BE2C (cell line): ENCODE results near the gene RNF225.
A peak's percentile ranks its signal among the peaks of the same experiment; 100 is the strongest.
"Not testable (repeated sequence)": the region's sequence is repeated elsewhere in the genome, so short reads cannot be mapped to it uniquely, and the experiment has no call there.

Experiments
- DNase-seq: peaks from one replicate; pipeline ENCODE4 v3.0.0-alpha.2; 2020
- H3K27me3 ChIP-seq: fragments of 250-450 bp; sonication (Bioruptor Pico); 2 replicates; pipeline ENCODE4 v1.5.1; 2020; ENCODE audit warnings: mild to moderate bottlenecking
- H3K36me3 ChIP-seq: fragments of 250-450 bp; sonication (Bioruptor Pico); 2 replicates; pipeline ENCODE4 v1.5.1; 2020; ENCODE audit warnings: mild to moderate bottlenecking
- H3K4me1 ChIP-seq: fragments of 250-450 bp; sonication (Bioruptor Pico); 2 replicates; pipeline ENCODE4 v1.5.1; 2020
- H3K4me3 ChIP-seq: 2 replicates; pipeline ENCODE4 v1.5.1; 2011; ENCODE audit warnings: low read depth, low read length
- H3K9me3 ChIP-seq: fragments of 250-450 bp; sonication (Bioruptor Pico); 2 replicates; pipeline ENCODE4 v1.5.1; 2020
- TF ChIP-seq, protein P1 (sequence below): IDR thresholded peaks from 2 replicates; pipeline ENCODE4 v1.5.1; 2012; ENCODE audit warnings: mild to moderate bottlenecking, low read depth, low read length

RNF225 gene

DNA sequence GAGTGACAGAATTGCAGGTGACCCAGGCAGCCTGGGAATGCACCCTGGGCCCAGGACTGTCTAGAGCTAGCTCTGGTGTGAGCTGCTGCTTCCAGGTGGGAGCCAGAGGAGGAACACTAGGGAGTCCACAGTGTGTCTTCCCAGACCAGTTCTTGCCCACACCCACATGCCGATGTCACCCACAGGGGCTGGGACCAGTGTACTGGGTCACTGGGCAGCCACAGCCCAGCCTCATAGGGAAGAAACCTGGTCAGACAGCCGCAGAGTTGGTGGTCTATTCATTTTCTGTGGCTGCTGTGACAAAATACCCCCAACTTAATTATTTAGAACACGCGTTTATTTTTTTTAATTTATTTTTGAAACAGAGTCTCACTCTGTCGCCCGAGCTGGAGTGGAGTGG lies 3.1 kb downstream of the RNF225 start:
- Histone ChIP-seq H3K4me3 (no peak overlapping the region), H3K36me3 (peaks cover 26% of the 10 kb centered on the region)
- no peak for DNase-seq

DNA sequence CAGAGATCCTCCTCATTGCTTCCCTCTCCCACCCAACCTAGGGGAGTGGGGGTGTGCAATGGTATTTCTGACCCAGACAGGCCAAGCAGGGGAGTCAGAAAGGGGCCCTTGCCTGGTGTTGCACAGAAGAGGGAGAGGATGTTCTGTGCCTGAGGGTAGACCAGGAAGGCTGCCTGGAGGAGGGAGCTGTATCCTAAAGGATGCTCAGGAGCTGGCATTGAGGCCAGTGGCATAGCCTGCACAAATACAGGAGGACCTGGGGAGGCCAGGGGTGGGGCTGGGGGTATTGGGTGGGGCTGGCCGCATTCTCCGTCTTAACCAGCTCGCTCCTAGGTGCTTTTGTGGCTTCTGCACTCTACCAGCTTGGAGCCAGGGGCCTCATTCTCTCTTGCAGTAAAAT lies 4.4 kb downstream of the RNF225 start:
- Histone ChIP-seq H3K4me1 (peaks cover 3% of the 10 kb centered on the region; the same call in 1 of the 2 replicates), H3K9me3 (no peaks in the 10 kb centered on the region), H3K36me3 (peaks cover 12% of the 10 kb centered on the region), H3K27me3 (no peaks in the 10 kb centered on the region; the same call in 1 of the 2 replicates), H3K4me3 (no peak overlapping the region)
- DNase-seq = no peak
- TF ChIP-seq, protein P1, sequence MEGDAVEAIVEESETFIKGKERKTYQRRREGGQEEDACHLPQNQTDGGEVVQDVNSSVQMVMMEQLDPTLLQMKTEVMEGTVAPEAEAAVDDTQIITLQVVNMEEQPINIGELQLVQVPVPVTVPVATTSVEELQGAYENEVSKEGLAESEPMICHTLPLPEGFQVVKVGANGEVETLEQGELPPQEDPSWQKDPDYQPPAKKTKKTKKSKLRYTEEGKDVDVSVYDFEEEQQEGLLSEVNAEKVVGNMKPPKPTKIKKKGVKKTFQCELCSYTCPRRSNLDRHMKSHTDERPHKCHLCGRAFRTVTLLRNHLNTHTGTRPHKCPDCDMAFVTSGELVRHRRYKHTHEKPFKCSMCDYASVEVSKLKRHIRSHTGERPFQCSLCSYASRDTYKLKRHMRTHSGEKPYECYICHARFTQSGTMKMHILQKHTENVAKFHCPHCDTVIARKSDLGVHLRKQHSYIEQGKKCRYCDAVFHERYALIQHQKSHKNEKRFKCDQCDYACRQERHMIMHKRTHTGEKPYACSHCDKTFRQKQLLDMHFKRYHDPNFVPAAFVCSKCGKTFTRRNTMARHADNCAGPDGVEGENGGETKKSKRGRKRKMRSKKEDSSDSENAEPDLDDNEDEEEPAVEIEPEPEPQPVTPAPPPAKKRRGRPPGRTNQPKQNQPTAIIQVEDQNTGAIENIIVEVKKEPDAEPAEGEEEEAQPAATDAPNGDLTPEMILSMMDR = no peak

More for the DNA sequence above, 3.1 kb downstream of the RNF225 start:
- H3K4me1 ChIP-seq = peaks cover 3% of the 10 kb centered on the region; the same call in 1 of the 2 replicates
- no peaks in the 10 kb centered on the region; the same call in 1 of the 2 replicates for H3K27me3 ChIP-seq
- TF ChIP-seq, protein P1 = no peak
- no peaks in the 10 kb centered on the region for H3K9me3 ChIP-seq

DNA sequence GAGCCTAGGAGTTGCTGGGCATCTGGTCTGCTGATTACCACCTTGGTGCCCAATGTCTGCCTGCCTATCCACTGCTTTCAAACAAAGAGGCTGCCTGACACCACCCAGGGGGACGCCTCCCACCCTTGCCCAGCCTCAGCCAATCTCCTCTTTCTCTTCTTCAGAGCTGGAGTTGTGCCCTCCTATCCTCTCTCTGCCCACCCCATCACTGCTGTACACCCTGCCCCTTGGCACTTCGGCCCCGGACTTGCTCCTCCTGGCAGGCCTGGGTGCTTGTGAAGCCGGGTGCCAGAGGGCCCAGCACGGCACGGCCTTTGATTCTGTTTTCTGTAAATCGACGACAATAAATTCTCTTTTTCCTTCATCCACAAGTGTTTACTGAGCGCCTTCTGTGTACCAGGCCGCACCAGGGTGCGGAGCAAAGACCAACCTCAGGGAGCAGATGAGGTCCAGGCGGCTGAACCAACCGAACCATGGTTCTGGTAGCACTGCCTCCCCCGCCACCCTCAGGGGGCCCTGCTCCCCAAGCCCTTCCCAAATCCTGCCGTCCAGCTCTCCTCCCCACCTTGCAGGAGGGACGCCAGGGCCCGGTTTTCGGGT lies 5.0 kb downstream of the RNF225 start:
- Histone ChIP-seq H3K36me3 (peaks cover 7% of the 10 kb centered on the region), H3K9me3 (no peaks in the 10 kb centered on the region), H3K4me1 (peaks cover 3% of the 10 kb centered on the region; the same call in 1 of the 2 replicates), H3K4me3 (peak overlapping the region; percentile 44), H3K27me3 (no peaks in the 10 kb centered on the region; the same call in 1 of the 2 replicates)
- TF ChIP-seq, protein P1 = no peak
- no peak for DNase-seq

- H3K27me3 ChIP-seq = no peaks in the 10 kb centered on the region
- TF ChIP-seq, protein P1 = no peak
- no peaks in the 10 kb centered on the region for H3K36me3 ChIP-seq
- peak overlapping the region; percentile 81 for H3K4me3 ChIP-seq
- H3K4me1 ChIP-seq = peaks cover 3% of the 10 kb centered on the region; the same call in 1 of the 2 replicates
- peak; percentile 99 for DNase-seq
- no peaks in the 10 kb centered on the region for H3K9me3 ChIP-seq
Observed at GRCh38 chr19:58400916-58401839, 5.7 kb downstream of the RNF225 start.

DNA sequence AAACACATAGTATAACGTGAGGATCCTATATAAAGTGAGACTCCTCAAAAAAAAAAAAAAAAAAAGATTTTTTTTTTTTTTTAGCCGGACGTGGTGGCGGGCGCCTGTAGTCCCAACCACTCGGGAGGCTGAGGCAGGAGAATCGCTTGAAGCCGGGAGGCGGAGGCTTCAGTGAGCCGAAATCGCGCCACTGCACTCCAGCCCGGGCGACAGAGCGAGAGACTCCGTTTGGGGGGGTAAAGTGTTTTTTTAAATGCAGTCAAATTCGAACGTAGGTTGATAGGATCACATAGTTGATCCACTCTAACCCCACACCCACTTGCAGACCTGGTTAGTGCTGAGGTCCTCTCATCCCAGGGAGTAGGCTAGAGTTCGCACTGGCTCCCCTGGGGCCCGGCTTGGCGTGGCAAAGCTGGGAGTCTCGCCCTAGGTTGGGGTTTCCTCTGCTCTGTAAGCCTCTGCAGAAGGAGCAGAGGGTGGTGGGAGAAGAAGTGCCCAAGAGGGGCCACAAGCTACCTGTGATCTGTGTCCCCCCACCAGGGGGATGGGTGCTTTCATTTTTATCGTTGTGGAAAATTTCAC lies 6.5 kb downstream of the RNF225 start:
- no peaks in the 10 kb centered on the region for H3K36me3 ChIP-seq
- TF ChIP-seq, protein P1 = no peak
- peak overlapping the region; percentile 81 for H3K4me3 ChIP-seq
- no peak for DNase-seq
- H3K27me3 ChIP-seq = no peaks in the 10 kb centered on the region
- H3K9me3 ChIP-seq = no peaks in the 10 kb centered on the region
- H3K4me1 ChIP-seq = peaks cover 3% of the 10 kb centered on the region; the same call in 1 of the 2 replicates

DNA sequence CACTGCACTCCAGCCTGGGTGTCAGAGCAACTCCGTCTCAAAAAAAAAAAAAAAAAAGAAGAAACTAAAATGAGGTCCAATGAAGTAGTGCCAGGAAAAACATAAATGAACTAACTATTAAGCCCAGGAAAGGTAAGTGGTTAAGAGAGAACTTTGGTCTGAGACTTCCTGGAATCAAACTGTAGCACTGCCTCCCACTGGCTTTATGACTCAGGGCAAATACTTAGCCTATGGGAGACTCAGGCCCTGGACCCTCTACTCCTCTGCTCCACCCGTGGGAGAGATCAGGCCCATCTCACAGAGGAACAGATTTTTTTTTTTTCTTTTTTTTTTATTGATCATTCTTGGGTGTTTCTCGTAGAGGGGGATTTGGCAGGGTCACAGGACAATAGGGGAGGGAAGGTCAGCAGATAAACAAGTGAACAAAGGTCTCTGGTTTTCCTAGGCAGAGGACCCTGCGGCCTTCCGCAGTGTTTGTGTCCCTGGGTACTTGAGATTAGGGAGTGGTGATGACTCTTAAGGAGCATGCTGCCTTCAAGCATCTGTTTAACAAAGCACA lies 8.5 kb downstream of the RNF225 start:
- H3K27me3 ChIP-seq = not testable (repeated sequence)

More for the DNA sequence above, 8.5 kb downstream of the RNF225 start:
- DNase-seq, H3K36me3 ChIP-seq, H3K4me3 ChIP-seq, H3K4me1 ChIP-seq, H3K9me3 ChIP-seq: not testable (repeated sequence)
